Activated T-cell treated with anti-CD3 and anti-CD28 coated beads for 48 hours (primary cell): ENCODE data around the gene CARHSP1.
"Not testable (repeated sequence)": the region's sequence is repeated elsewhere in the genome, so short reads cannot be mapped to it uniquely, and the experiment has no call there.

Experiments used
- DNase-seq: peaks from one replicate; pipeline ENCODE4 v3.0.0-alpha.2; 2020; ENCODE audit warnings: low read depth

Gene CARHSP1

DNA sequence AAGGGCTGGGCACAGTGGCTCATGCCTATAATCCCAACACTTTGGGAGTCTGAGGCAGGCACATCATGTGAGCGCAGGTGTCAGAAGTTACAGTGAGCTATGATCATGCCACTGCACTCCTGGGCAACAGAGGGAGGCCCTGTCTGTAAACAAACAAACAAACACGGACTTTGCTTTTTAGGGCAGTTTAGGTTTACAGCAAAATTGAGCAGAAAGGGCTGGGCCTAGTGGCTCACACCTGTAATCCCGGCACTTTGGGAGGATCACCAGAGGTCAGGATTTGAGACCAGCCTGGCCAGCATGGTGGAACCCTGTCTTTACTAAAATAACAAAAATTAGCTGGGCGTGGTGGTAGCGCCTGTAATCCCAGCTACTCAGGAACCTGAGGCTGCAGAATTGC lies 3.3 kb upstream of the CARHSP1 start:
- no peak for DNase-seq

DNA sequence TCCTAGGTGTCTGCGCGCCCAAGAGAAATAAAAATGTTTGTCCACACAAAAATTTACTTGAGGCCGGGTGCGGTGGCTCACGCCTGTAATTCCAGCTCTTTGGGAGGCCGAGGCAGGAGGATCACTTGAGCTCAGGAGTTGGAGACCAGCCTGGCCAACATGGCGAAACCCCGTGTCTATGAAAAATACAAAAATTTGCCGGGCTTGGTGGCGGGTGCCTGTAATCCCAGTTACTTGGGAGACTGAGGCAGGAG lies 1.1 kb upstream of the CARHSP1 start:
- not testable (repeated sequence) for DNase-seq

GRCh38 chr16:8869212-8869987 lies 594 bp upstream of the CARHSP1 start:
- DNase-seq = no peak

DNA sequence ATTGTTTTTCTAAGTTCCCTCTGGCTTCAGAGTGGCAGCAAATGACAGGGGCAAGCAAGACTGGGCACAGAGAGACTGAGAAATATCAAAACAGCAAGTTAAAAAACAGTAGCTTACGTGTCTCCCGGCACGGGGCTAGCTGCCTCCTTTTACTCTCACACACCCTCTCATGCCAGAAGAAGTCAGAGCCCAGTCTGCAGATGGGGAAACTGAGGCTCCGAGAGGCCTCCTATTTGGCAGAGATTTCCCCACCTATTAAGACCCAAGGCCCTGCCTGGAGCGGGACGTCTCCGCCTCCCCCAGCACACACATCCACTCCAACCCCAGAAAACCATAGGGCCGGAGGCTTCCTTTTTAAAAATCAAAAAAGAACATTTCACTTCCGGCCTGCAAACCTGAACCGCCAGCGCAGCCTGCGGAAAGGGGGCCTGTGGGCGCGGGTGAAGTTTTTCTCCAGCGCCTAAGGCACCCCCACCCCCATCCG lies 832 bp downstream of the CARHSP1 start:
- DNase-seq = no peak

- no peak for DNase-seq
Measured at GRCh38 chr16:8867216-8867931, 1.4 kb downstream of the CARHSP1 start.

- no peak for DNase-seq
Measured at GRCh38 chr16:8866884-8867215, 2.0 kb downstream of the CARHSP1 start.

DNA sequence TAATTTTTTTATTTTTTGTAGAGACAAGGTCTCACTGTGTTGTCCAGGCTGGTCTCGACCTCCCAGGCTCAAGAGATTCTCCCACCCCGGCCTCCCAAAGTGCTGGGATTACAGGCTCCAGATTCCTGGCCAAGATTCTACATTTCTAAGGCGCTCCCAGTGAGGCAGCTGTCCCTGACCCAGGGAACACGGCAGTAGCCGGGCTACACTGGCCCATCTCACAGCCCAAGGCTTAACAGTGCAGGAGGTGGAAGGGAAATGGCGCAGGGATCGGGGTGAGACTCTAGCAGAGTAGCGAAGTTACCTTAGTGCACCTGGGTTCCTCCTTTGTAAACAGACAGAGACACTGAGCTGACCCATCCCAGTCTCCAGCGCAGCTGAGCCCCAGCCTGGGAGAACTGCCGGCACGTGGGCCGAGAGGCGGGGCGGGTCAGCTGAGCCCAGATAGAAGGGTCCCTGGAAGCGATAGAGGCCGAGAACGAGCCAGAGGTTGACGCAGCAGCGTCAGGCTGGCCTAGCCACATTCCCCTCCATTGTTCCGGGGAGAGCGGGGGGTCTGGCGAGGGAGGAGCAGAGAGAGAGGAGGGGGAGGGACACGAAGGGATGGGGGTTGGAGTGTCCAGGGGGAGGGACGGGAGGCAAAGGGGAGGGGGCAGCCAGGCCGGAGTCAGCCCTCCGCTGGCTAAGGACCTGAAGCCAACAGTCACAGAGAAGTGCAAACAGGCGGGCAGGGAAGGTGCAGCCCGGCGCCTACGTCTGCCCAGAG lies 2.5 kb downstream of the CARHSP1 start:
- DNase-seq = no peak

- no peak for DNase-seq
Measured at GRCh38 chr16:8865145-8865882, 3.5 kb downstream of the CARHSP1 start.

DNA sequence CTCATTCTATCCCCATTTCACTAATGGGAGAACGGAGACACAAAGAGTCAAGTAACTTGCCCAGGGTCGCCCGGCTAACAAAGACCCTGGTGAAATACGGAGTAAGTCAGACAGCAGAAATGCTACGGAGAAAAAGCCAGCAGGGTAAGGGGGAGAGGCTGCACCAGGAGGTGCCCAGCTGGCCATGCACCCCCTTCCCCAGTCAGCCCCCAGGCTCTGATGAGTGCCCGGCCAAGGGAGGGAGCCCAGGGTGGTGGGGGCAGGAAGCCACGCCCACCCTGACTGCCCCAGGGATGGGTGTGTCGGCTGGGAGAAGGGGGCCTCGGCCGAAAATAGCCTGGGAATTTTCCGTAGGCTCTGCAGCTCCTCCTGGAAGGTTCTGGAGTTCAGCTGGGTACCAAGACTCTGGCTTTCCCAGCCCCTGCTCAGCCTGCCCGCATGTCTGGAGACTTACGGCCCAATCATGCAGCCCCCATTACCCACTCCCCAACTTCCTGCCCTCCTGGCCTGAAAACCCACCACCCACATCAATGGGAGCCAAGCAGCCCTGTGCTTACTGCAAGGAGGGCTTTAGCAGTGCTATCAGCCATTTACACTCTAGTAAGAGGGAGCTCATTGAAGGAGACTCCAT lies 4.2 kb downstream of the CARHSP1 start:
- DNase-seq = no peak

DNA sequence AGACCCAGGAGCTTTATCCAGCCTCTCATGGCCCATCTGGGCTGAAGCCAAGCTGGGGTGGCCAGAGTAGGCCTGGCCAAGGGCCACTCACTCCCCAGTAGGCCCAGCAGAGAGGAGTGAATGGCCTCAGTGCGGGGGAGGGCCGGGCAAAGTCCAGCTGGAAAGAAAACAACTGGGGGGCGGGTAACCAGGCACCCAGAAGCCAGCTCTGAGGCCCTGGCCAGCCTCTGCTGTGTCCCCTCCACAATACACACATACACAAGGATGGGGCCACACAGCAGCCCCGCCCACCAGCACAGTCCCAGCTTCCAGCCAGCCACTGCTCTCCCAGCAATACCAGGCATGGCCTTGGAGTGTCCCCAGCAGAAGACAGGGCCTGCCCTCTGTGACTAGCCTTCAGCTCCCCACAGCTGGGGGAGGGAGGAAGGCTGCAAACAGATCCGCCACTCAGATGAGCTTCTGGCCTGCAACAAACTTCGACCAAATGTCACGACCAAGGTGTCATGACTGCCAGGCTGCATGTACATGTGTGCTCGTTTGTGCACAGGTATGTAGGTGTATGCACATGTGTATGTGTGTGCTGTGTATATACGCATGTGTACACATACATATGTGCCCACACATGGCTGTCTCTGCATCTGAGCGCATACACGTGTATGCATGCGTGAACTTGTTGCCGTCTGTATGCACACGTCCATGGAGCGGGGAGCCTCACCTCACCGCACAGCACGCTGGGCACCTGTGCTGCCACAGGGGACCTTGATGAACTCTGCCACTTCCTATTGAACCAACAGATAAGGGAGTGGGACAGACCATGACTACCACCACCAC lies 5.0 kb downstream of the CARHSP1 start:
- DNase-seq = no peak

DNA sequence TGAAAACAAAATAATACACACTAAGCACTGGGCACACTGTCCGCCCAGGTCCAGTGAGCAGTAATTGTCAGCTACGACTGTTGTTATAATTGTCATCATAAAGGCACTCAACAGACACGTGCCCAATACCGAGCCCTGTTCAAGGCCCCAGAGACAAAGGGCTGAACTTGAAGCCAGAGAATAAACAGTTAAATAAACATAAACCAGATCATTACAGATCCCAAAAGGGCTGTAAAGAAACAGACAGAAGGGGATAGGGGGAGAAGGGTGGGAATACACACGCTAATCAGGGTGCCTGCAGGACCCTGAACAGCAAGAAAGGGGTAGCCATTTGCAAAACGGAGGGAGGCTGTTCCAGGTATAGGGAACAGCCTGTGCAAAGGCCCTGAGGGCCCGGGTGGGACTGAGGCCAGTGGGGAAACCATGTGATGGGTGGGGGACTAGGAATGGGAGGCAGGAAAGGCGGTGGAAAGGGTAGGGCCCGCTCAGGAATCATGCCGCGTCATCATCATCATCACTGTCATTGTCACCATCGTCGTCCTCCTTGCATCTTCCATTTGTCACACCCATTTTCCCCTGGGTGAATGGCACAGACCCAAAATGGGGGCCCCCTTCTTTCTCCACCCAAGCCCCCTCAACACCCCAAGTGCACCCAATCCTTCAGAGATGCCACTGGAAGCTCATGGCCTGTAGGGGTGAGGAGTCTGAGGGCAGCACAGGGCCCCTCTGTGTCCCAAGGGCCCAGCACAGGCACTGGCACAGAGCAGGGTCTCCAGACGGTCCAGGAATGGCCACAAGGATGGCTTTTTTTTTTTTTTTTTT lies 6.3 kb downstream of the CARHSP1 start:
- no peak for DNase-seq

GRCh38 chr16:8861563-8862308 lies 7.1 kb downstream of the CARHSP1 start:
- no peak for DNase-seq

GRCh38 chr16:8859913-8860881 lies 8.6 kb downstream of the CARHSP1 start:
- DNase-seq = no peak

GRCh38 chr16:8858994-8859912 lies 9.6 kb downstream of the CARHSP1 start:
- no peak for DNase-seq

DNA sequence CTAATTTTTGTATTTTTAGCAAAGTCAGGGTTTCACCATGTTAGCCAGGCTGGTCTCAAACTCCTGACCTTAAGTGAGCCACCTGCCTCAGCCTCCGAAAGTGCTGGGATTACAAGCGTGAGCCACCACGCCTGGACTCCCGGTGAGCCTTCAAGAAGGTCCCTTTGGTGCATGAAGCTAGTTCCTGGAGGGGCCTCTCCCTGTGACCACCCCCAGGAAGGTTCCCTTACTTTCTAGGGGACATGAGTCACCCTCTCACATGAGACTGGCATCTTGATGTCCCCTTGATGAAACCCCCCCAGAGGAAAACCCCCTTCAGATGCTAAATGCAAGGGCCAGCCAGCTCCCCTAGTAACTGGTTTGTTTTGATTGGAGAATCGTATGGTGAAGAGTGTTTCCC lies 12.8 kb downstream of the CARHSP1 start:
- DNase-seq = no peak

GRCh38 chr16:8855051-8855786 lies 13.6 kb downstream of the CARHSP1 start:
- DNase-seq = no peak
